Activated CD8-positive, alpha-beta memory T cell treated with anti-CD3 and anti-CD28 coated beads, Interleukin-2, amount 50 U/mL, for 48 hours (primary cell): ENCODE measurements around the gene PTPMT1.

Experiments
- DNase-seq: peaks from one replicate; pipeline ENCODE4 v3.0.0-alpha.2; 2020

The PTPMT1 gene

GRCh38 chr11:47616726-47617416, 51.5 kb downstream of the PTPMT1 start:
- DNase-seq: no peak

GRCh38 chr11:47617417-47617809, 52.0 kb downstream of the PTPMT1 start:
- DNase-seq: no peak

- DNase-seq: no peak
These were observed 55.5 kb downstream of the PTPMT1 start for GRCh38 chr11:47620836-47621378.
